ENCODE measurements around the gene SLC30A3.

DNA sequence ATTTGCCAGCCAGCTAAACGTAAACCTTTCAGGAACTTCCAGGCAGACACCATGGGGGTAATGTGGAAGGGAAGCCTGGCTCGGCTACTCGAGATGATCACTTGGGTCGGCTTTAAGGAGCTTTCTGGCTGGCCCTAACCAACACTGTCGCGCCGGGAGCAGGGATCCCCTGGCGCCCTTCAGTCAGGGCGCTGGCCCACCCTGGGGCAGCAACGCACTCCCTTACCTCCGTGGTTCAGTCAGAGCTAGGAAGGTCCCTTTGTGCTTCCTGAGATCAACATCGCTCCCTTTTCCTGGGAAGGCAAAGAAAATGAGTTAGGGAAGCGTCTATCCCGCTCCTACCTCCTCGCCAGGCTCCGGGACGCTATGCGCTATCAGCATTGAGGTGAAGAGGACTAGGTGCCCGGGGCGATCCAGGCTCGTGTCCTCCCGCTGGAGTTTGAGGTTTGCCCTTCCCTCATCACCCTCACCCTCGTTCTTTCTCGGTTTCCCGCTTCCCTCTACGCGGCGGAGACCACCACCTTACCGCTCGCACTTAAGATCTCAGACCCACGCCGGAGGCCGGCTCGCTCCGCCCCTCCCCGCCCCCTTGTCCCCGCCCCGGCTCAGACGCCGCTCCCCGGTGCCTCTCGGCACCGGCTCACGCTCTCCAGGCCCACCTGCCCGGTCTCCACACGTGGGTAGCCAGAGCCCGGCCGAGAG lies 51.5 kb downstream of the SLC30A3 start:
- TF ChIP-seq POLR2A (IDR thresholded peaks at IDR 0.05) (no peak), CTCF (IDR thresholded peaks at IDR 0.05 in 4 of 5, conservative IDR thresholded peaks at IDR 0.05 in 1 of 5) (no peak)

Measured in gastrocnemius medialis (tissue), 4 donors.